Adrenal gland (tissue), 12 donors: ENCODE data around the gene MEAF6. TPM values are rescaled to one million over a fixed set of nuclear protein-coding genes. Genes with fewer than 3 reads are reported as not detected.
A peak's percentile ranks its signal among the peaks of the same experiment; 100 is the strongest.

Source experiments
- DNase-seq, 7 donors: peaks; one replicate each; pipeline ENCODE4 v3.0.0-alpha.2; 2019 to 2020
- H3K27ac ChIP-seq, 5 donors: fragments of 200-600 bp; sonication (generic) in 4 of 5; 1 replicate in 3 of 5; 2 replicates in 2 of 5; pipeline versions ENCODE4 v1.5.1 to v1.8.0; 2016 to 2020; ENCODE audit warnings: mild to moderate bottlenecking in 1 of 5
- H3K27me3 ChIP-seq: fragments of 200-600 bp; 2 replicates; pipeline ENCODE4 v1.8.0; 2021
- H3K36me3 ChIP-seq, 2 donors: fragments of 200-600 bp; replicated peaks in 1 of 2; 1 replicate in 1 of 2; 2 replicates in 1 of 2; pipeline versions ENCODE4 v1.5.1 to v1.8.0; 2018 to 2022
- H3K4me1 ChIP-seq, 2 donors: fragments of 200-600 bp; replicated peaks in 1 of 2; 1 replicate in 1 of 2; 2 replicates in 1 of 2; pipeline versions ENCODE4 v1.5.1 to v1.8.0; 2018 to 2021
- H3K4me3 ChIP-seq, 4 donors: fragments of 200-600 bp; sonication (generic) in 3 of 4; one replicate each; pipeline ENCODE4 v1.5.1; 2016 to 2018
- H3K9me3 ChIP-seq, 3 donors: fragments of 200-600 bp; sonication (generic) in 1 of 3; replicated peaks in 1 of 3; 1 replicate in 2 of 3; 2 replicates in 1 of 3; pipeline versions ENCODE4 v1.5.1 to v1.8.0; 2016 to 2021
- CTCF ChIP-seq, 6 experiments: fragments of 450-650 bp in 4 of 6; fragments of 200-600 bp in 2 of 6; sonication (generic) in 1 of 6; IDR thresholded peaks; 1 replicate in 5 of 6; 2 replicates in 1 of 6; pipeline versions ENCODE4 v1.5.1 to v1.8.0; 2016 to 2021; ENCODE audit warnings: antibody characterized with exemption in 6 of 6, mild to moderate bottlenecking in 2 of 6, moderate library complexity in 1 of 6
- POLR2A ChIP-seq, 2 donors: fragments of 450-650 bp; IDR thresholded peaks; one replicate each; pipeline ENCODE4 v1.6.1; 2017; ENCODE audit warnings: antibody characterized with exemption in 2 of 2, mild to moderate bottlenecking in 2 of 2, moderate library complexity in 1 of 2
- WGBS, 4 donors: extraction: QIAGEN DNeasy Blood & Tissue Kit in 2 of 4; methylation state at CpG; one replicate each; pipeline versions ENCODE4 v1.1.5 to v1.1.7; 2013 to 2017; 5-methylcytosine and 5-hydroxymethylcytosine counted together
- intact Hi-C, 2 donors: fragments of 100-400 bp; cut with DNase I; formaldehyde crosslinking; loops; one replicate each; pipeline versions ENCODE4 v1.14.1 to v1.15.0; 2022 to 2023
- polyA plus RNA-seq, 3 donors: library from polyadenylated mRNA; stranded (reverse); fragments of 200-250 nt in 2 of 3; fragments of 350-450 nt in 1 of 3; fragmentation: Illumina TruSeq in 1 of 3; extraction: RNeasy Lipid Tissue Mini Kit (QIAGEN cat#74804) in 1 of 3; gene quantifications; one replicate each; pipeline ENCODE4 v1.2.3, GENCODE V29; 2013 to 2014
- total RNA-seq, 9 donors: library from RNA; depleted of rRNA in 4 of 9; stranded (reverse); fragments of >200 nt in 4 of 9; fragments of 120-200 nt in 1 of 9; fragmentation: NEBNext Ultra II Directional in 1 of 9; extraction: Animal tissue kit (Norgen Biotek cat#: 25700) in 1 of 9; gene quantifications; one replicate each; pipeline versions ENCODE4 v1.1.0 to v1.2.4, GENCODE V29; 2013 to 2023
- donor health status: healthy with polysubstance abuse.
- donor health status: Bipolar disorder and iron deficiency.
- donor health status: DM: yes; HTN: yes; CAD: no.
- donor health status: DM: no; HTN: no; CAD: no.
- donor health status: DM: no; HTN: no; CAD: no.
- donor health status: DM: yes; HTN: yes; CAD: no.

Gene MEAF6
- total and polyA plus RNA-seq, 12 donors = 37.8 to 74.5 (median 56.0) TPM

GRCh38 chr1:37481289-37482003 lies 33.1 kb downstream of the MEAF6 start:
- no peak overlapping the region for H3K4me3 ChIP-seq
- 51 to 61% (median 54%) methylated on average over 14 to 26 of the region's 26 CpGs for WGBS, 4 donors
- DNase-seq = peak in 6 of 7 donors; percentile 35 to 60 (median 47)
- intact Hi-C loops = no loop called here
- H3K36me3 ChIP-seq = peaks cover 0 to 51% of the 10 kb centered on the region in 2 donors
- no peaks in the 10 kb centered on the region for H3K9me3 ChIP-seq
- H3K4me1 ChIP-seq = peaks cover 72 to 96% of the 10 kb centered on the region in 2 donors
- TF ChIP-seq CTCF (IDR thresholded peaks at IDR 0.05) = no peak
- no peak for TF ChIP-seq POLR2A (IDR thresholded peaks at IDR 0.05)
- peak overlapping the region in 3 of 5 donors; percentile 90 to 98 (median 95) for H3K27ac ChIP-seq
- no peaks in the 10 kb centered on the region for H3K27me3 ChIP-seq

- H3K27ac ChIP-seq = peak overlapping the region in 3 of 5 donors; percentile 90 to 98 (median 95)
- H3K27me3 ChIP-seq = no peaks in the 10 kb centered on the region
- H3K36me3 ChIP-seq = peaks cover 0 to 53% of the 10 kb centered on the region in 2 donors
- 70 to 78% (median 74%) methylated on average over 8 to 10 of the region's 10 CpGs for WGBS, 4 donors
- H3K4me3 ChIP-seq = no peak overlapping the region
- peaks cover 72 to 96% of the 10 kb centered on the region in 2 donors for H3K4me1 ChIP-seq
- H3K9me3 ChIP-seq = no peaks in the 10 kb centered on the region
- TF ChIP-seq POLR2A (IDR thresholded peaks at IDR 0.05) (no peak), CTCF (IDR thresholded peaks at IDR 0.05) (no peak)
- intact Hi-C loops = no loop called here
- DNase-seq = peak in 2 of 7 donors; percentile 20 to 51
Measured at GRCh38 chr1:37480581-37481288, 33.8 kb downstream of the MEAF6 start.

- peak overlapping the region in 1 of 4 donors; percentile 46 for H3K4me3 ChIP-seq
- peak in 2 of 7 donors; percentile 52 to 54 for DNase-seq
- H3K4me1 ChIP-seq = peaks cover 72 to 96% of the 10 kb centered on the region in 2 donors
- no peaks in the 10 kb centered on the region for H3K9me3 ChIP-seq
- H3K27me3 ChIP-seq = no peaks in the 10 kb centered on the region
- peaks cover 0 to 56% of the 10 kb centered on the region in 2 donors for H3K36me3 ChIP-seq
- TF ChIP-seq POLR2A (IDR thresholded peaks at IDR 0.05) (no peak), CTCF (IDR thresholded peaks at IDR 0.05) (no peak)
- WGBS, 4 donors = 45 to 62% (median 47%) methylated on average over 4 to 5 of the region's 5 CpGs; no CpG with 5 or more reads in 1 of the 4 donors
- intact Hi-C loops = no loop called here
- peak overlapping the region in 4 of 5 donors; percentile 72 to 98 (median 92) for H3K27ac ChIP-seq
Measured at GRCh38 chr1:37480125-37480466, 34.5 kb downstream of the MEAF6 start.
